PC-3 (cell line): ENCODE measurements around the gene NIFK.

Experiments used
- CTCF ChIP-seq: fragments of 300-600 bp; sonication (generic); conservative IDR thresholded peaks from 2 replicates; pipeline ENCODE4 v1.5.1; 2017; ENCODE audit warnings: antibody characterized with exemption, low read depth, mild to moderate bottlenecking, low read length
- EZH2 ChIP-seq: fragments of 300-600 bp; sonication (generic); IDR thresholded peaks from one replicate; pipeline ENCODE4 v1.6.1; 2017; ENCODE audit warnings: antibody characterized with exemption, mild to moderate bottlenecking, low read length; ENCODE audit not compliant: unreplicated experiment
- EZH2phosphoT487 ChIP-seq: fragments of 300-600 bp; sonication (generic); IDR thresholded peaks from 2 replicates; pipeline ENCODE4 v1.6.1; 2018; ENCODE audit warnings: mild to moderate bottlenecking, antibody characterized with exemption, low read length, borderline replicate concordance

DNA sequence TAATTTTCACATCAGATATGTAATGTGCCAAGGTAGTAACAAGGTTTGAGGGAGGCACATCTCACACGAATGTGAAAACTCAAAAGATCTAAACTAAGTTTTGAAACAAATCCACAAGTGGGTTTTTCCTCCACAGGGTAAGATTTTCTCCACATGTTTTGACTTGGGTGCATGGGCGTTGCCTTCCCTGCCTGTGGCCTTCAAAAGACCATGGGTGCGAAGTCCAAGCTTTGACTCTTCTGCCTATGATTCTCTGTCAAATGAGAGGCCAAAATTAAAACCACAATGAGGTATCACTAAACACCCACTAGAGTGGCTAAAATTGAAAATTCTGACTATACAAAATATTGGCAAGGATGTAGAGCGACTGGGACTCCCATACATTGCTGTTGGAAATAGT lies 30.7 kb downstream of the NIFK start:
- TF ChIP-seq CTCF = no peak
- no peak for TF ChIP-seq EZH2
- no peak for TF ChIP-seq EZH2phosphoT487
